HUES64 (cell line): ENCODE data around the gene PTBP2. TPM values are rescaled to one million over a fixed set of nuclear protein-coding genes. Genes with fewer than 3 reads are reported as not detected.

ENCODE experiments used
- H3K27ac ChIP-seq: 2 replicates; pipeline ENCODE4 v1.7.0; 2013; ENCODE audit warnings: low read depth, low read length, inconsistent platforms
- H3K27me3 ChIP-seq: 2 replicates; pipeline ENCODE4 v1.6.1; 2013; ENCODE audit warnings: mild to moderate bottlenecking, low read length; ENCODE audit not compliant: insufficient read depth
- H3K36me3 ChIP-seq: 2 replicates; pipeline ENCODE4 v1.6.1; 2013; ENCODE audit warnings: mild to moderate bottlenecking, low read length; ENCODE audit not compliant: insufficient read depth
- H3K4me1 ChIP-seq: 2 replicates; pipeline ENCODE4 v1.6.1; 2013; ENCODE audit warnings: mild to moderate bottlenecking, low read length, moderate library complexity; ENCODE audit not compliant: insufficient read depth
- H3K4me3 ChIP-seq: 2 replicates; pipeline ENCODE4 v1.5.1; 2013; ENCODE audit warnings: mild to moderate bottlenecking, low read length, moderate library complexity
- H3K9ac ChIP-seq: 2 replicates; pipeline ENCODE4 v1.6.1; 2013; ENCODE audit warnings: mild to moderate bottlenecking, low read depth, low read length
- H3K9me3 ChIP-seq: 2 replicates; pipeline ENCODE4 v1.6.1; 2013; ENCODE audit warnings: low read depth, low read length; ENCODE audit not compliant: insufficient read depth
- WGBS: fragments of 150-250, 120-280 bp; methylation state at CpG from one replicate; pipeline ENCODE4 v1.1.7; 2013; ENCODE audit warnings: missing lambda C conversion rate; 5-methylcytosine and 5-hydroxymethylcytosine counted together
- polyA plus RNA-seq, 2 experiments: library from polyadenylated mRNA; stranded (reverse); fragments of 50-300 nt; gene quantifications; one replicate each; pipeline ENCODE4 v1.2.3, GENCODE V29; 2013

Gene PTBP2, protein sequence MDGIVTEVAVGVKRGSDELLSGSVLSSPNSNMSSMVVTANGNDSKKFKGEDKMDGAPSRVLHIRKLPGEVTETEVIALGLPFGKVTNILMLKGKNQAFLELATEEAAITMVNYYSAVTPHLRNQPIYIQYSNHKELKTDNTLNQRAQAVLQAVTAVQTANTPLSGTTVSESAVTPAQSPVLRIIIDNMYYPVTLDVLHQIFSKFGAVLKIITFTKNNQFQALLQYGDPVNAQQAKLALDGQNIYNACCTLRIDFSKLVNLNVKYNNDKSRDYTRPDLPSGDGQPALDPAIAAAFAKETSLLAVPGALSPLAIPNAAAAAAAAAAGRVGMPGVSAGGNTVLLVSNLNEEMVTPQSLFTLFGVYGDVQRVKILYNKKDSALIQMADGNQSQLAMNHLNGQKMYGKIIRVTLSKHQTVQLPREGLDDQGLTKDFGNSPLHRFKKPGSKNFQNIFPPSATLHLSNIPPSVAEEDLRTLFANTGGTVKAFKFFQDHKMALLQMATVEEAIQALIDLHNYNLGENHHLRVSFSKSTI
- 46.7 TPM for polyA plus RNA-seq (2013, experiment 1 of 2)
- 50.4 TPM for polyA plus RNA-seq (2013, experiment 2 of 2)

DNA sequence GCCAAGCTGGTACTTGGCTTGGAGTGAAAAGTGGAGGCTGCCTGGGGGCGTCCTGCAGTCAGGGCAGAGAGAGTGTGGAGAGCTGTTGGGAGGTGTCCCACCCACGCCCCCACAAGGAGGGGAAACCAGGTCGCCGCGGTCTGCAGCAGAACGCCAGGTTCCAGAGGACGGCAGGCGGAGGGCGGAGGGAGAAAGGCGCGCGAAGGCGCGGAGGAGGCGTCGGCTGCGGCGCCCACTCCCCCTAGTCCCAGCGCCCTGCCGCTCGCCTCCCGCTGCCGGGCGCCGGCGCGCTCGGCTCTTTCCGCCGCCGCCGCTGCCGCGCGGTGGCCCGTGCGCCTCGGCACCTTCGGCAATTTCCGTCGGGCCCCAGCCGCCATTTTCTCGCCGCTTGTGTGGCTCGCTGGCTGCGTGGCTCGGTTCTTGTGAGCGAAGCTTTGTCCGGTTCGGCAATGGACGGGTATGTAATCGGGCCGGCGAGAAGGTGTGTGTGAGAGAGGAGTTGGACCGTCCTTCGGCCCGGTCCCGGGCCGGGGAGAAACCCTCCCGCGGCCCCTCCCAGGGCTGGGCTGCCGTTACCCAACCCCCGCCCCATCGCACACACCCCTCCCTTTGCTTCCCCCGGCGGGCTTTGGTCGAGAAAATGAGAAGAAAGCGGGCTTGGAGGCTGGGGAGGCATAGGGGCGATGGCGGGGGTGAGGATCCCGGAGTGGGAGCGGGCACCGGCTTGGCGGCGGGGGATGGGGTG, at the start of gene PTBP2:
Gene PTBP2 (plus strand): TSS at position 369 of the 745 bp plus-strand sequence. CDS start 81 bp downstream, at position 450.
- peak within 1 kb of the TSS; percentile 98 for H3K4me3 ChIP-seq
- H3K4me1 ChIP-seq: peaks cover 24% of the 10 kb centered on the region
- H3K9me3 ChIP-seq: peaks cover 4% of the 10 kb centered on the region; the same call in 1 of the 2 replicates
- peak within 1 kb of the TSS; percentile 98 for H3K27ac ChIP-seq
- H3K27me3 ChIP-seq: no peaks in the 10 kb centered on the region
- WGBS: under 1% methylated on average over 68 of the region's 75 CpGs
- peaks cover 27% of the 10 kb centered on the region for H3K36me3 ChIP-seq
- peak within 1 kb of the TSS; percentile 99 for H3K9ac ChIP-seq

DNA sequence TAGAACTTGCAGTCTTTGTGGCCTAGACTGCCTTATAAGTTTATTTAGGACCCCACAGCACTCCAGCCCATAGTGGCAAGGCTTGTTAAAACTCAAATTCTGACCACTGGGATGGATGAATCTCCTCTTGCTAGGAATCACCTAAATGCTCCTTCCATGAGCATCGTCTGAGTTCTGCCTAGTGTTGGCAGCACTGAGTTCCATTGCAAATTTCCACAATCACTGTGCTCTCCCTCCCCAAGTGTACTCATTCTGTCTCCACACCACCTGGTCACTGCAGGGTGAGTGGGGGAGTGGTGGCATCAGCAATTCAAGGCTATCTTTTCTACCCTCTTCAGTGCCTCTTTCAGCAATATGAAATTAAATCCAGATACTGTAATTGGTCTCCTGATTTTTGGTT, 46.7 kb upstream of the PTBP2 start:
- no peaks in the 10 kb centered on the region for H3K27me3 ChIP-seq
- no peaks in the 10 kb centered on the region for H3K36me3 ChIP-seq
- peaks cover 18% of the 10 kb centered on the region; the same call in 1 of the 2 replicates for H3K9me3 ChIP-seq
- no peak overlapping the region for H3K9ac ChIP-seq
- H3K27ac ChIP-seq: no peak overlapping the region
- WGBS: 55% methylated on average over 1 of the region's 1 CpG
- H3K4me1 ChIP-seq: no peaks in the 10 kb centered on the region
- no peak overlapping the region for H3K4me3 ChIP-seq

DNA sequence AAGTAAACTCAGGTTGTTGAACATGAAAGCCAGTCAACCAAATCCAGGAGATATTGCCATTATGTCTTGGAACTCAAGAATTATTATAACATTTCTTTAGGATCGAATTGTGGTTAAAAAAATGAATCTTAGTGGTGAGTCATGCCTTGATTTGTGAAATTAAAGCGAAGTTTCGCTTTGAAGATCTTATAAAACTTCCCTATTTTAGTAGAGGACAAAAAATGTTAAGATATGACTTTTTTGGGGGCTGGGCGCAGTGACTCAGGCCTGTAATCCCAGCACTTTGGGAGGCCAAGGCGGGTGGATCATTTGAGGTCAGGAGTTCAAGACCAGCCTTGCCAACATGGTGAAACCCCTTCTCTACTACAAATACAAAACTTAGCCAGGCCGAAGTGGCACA, 39.5 kb upstream of the PTBP2 start:
- H3K4me1 ChIP-seq: no peaks in the 10 kb centered on the region
- H3K4me3 ChIP-seq: no peak overlapping the region
- H3K27me3 ChIP-seq: no peaks in the 10 kb centered on the region
- H3K27ac ChIP-seq: no peak overlapping the region
- WGBS: 95% methylated on average over 5 of the region's 6 CpGs
- no peak overlapping the region for H3K9ac ChIP-seq
- H3K36me3 ChIP-seq: no peaks in the 10 kb centered on the region
- no peaks in the 10 kb centered on the region for H3K9me3 ChIP-seq

DNA sequence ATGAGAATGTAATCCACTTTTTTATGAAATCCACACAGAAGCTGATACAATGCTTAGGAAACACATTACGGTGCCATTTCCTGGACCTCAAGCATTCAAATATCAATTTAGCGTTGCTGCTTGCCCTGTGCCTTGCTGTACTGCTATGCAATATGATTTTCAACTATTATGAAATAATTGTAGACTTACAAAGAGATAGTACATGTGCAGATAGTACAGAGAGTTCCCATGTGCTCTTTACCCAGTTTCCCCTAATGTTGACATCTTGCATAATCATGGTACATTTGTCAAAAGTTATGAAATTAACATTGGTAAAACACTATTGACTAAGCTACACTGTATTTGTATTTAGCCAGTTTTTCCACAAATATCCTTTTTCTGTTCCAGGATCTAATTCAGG, 37.7 kb upstream of the PTBP2 start:
- Histone ChIP-seq H3K4me1 (peaks cover 3% of the 10 kb centered on the region; the same call in 1 of the 2 replicates), H3K36me3 (no peaks in the 10 kb centered on the region), H3K9ac (no peak overlapping the region), H3K27ac (no peak overlapping the region), H3K27me3 (no peaks in the 10 kb centered on the region), H3K9me3 (no peaks in the 10 kb centered on the region), H3K4me3 (no peak overlapping the region)
- WGBS: 94% methylated on average over 2 of the region's 2 CpGs

DNA sequence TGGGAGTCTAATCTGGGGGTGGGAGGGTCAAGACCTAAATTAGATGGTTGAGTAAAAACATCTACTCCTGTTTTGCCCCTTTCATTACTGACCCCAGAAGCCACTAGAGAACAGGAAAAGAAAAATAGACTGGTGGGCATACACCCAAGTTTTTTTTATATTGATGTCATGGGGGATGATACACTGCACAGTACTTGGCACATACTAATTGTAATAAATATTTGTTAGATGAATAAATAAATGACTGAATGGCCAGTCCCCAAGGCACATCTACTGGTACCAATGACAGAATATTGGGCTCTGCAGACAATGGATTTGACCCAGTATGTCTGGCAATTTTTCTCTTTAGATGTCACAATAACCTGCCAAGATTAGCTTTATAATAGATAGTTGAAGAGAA, 36.8 kb upstream of the PTBP2 start:
- H3K4me3 ChIP-seq: no peak overlapping the region
- peaks cover 3% of the 10 kb centered on the region; the same call in 1 of the 2 replicates for H3K4me1 ChIP-seq
- no peak overlapping the region for H3K27ac ChIP-seq
- H3K9ac ChIP-seq: no peak overlapping the region
- no peaks in the 10 kb centered on the region for H3K9me3 ChIP-seq
- H3K36me3 ChIP-seq: no peaks in the 10 kb centered on the region
- H3K27me3 ChIP-seq: no peaks in the 10 kb centered on the region

DNA sequence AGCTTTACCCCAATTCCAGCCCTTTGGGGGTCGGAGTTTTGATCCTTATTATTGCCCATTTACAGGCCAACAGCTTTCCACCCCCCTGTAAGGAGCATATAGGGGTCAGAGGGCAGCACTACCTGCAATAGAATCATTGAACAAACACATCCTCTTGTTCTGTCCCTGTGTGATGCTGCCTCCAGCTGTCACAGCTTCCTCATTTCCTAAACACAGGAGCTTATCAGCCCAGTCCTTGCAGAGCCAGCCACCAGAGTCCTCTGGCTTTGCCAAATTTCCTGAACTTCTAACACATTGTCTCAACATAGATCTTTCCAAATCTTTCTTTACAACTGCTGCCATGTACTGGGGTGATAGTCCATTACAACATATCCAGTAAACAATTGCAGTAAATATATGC, 32.8 kb upstream of the PTBP2 start:
- WGBS: 77% methylated on average over 1 of the region's 1 CpG
- Histone ChIP-seq H3K4me3 (no peak overlapping the region), H3K27me3 (no peaks in the 10 kb centered on the region), H3K4me1 (peaks cover 3% of the 10 kb centered on the region; the same call in 1 of the 2 replicates), H3K36me3 (no peaks in the 10 kb centered on the region), H3K9ac (no peak overlapping the region), H3K27ac (no peak overlapping the region), H3K9me3 (no peaks in the 10 kb centered on the region)

DNA sequence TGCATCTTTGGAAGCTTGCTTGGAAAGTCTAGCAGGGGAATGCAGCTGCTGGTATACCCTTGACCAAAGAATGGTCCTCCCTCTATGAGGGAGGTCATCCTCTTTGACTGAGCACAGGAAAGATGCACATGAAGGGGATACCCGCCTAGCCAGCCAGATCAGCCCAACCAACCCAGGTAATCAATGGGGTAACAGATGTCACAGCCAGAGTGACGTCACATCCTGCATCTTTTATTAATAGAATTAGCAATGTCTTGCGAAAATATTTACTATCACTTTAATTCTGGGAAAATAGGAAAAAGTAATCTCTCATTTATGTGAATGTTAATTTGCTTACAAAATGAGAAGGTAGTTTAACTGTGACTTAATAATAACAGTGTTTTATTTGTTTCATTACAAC, 25.6 kb upstream of the PTBP2 start:
- Histone ChIP-seq H3K9ac (no peak overlapping the region), H3K27me3 (no peaks in the 10 kb centered on the region), H3K4me3 (no peak overlapping the region), H3K9me3 (no peaks in the 10 kb centered on the region), H3K36me3 (no peaks in the 10 kb centered on the region), H3K4me1 (no peaks in the 10 kb centered on the region), H3K27ac (no peak overlapping the region)
- 92% methylated on average over 1 of the region's 3 CpGs for WGBS

DNA sequence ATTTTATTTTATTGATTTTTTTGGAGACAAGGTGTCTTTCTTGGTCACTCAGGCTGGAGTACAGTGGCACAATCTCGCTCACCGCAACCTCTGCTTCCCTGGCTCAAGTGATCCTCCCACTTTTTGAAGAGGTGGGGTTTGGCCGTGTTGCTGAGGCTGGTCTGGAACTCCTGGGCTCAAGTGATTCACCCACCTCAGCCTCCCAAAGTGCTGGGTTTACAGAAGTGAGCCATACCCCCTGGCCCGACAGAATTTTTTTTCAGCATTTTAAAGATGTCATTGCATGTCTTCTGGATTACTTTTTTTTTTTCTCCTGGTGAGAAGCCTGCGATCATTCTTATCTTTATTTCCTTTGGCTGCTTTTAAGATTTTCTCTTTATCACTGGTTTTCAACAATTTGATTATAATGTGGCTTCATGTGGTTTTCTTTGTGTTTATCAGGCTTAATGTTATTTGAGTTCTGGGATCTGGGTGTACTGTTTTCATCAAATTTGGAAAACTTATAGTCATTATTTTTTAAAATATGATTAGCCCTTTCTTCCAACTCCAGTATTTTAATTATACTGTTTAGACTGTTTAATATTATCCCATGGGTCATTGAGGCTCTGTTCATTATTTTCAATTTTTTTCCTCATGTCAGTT, 23.1 kb upstream of the PTBP2 start:
- Histone ChIP-seq H3K4me3 (no peak overlapping the region), H3K27ac (no peak overlapping the region), H3K27me3 (no peaks in the 10 kb centered on the region), H3K9ac (no peak overlapping the region), H3K36me3 (no peaks in the 10 kb centered on the region), H3K9me3 (no peaks in the 10 kb centered on the region), H3K4me1 (no peaks in the 10 kb centered on the region)
- 76% methylated on average over 5 of the region's 5 CpGs for WGBS

DNA sequence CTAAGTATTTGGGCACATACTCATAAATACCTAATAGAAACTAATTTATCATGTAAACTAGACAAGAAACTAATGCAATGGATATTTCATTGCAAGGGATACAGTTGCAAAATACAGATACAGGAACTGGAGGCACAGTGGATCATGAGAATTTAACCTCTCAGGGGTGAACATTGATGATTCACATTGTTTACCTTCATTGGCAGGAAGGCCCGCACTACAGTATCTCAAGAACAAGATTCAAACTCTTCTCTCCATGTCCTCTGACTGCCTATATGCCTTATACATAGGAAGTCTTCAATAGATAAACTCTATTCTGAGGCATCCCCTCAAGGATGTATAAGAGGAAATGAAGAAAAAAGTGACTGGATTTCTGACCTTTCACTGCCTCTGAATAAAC, 18.4 kb upstream of the PTBP2 start:
- H3K4me1 ChIP-seq: no peaks in the 10 kb centered on the region
- no peaks in the 10 kb centered on the region for H3K27me3 ChIP-seq
- H3K27ac ChIP-seq: no peak overlapping the region
- no peak overlapping the region for H3K9ac ChIP-seq
- H3K36me3 ChIP-seq: no peaks in the 10 kb centered on the region
- H3K4me3 ChIP-seq: no peak overlapping the region
- 100% methylated on average over 1 of the region's 1 CpG for WGBS
- no peaks in the 10 kb centered on the region for H3K9me3 ChIP-seq

DNA sequence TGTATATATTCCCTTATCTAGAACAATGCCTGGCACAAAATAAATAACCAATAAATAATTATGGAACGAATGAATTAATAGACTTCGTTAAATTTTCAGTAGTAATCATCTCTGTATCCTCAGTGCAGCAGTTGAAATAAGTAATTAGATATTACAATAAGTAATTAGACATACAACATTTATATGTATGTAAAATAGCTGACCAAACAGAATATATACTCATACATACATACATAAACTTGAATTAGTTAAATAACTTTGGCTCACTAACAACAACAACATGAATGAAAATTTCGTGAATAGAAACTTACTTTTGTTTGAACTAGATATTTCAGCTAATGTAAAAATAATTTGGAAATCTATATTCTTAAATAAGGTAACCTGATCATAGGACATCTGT, 14.6 kb upstream of the PTBP2 start:
- Histone ChIP-seq H3K27ac (no peak overlapping the region), H3K9me3 (no peaks in the 10 kb centered on the region), H3K27me3 (no peaks in the 10 kb centered on the region), H3K4me1 (no peaks in the 10 kb centered on the region), H3K36me3 (no peaks in the 10 kb centered on the region), H3K9ac (no peak overlapping the region), H3K4me3 (no peak overlapping the region)
- no CpG with 5 or more reads among the region's 3 CpGs for WGBS

DNA sequence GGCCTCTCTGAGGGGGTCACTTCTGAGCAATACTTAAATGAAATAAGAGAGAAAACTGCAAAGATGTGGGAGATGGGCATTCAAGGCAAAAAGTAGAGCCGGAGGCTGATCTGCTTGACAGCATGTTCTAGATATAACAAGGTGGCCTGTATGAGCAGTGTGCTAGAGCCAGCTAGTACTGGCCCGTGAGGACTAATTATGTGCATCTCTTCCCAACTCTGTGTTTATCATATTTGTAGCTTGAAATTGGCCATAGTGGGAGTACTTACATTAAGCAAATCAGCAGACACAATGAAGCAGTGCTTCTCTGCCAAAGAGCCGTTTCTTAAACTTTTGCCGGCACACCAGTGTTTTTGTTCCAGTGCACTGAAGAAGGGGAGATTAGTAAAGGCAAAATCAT, 13.1 kb upstream of the PTBP2 start:
- no peaks in the 10 kb centered on the region for H3K27me3 ChIP-seq
- no peak overlapping the region for H3K4me3 ChIP-seq
- H3K4me1 ChIP-seq: no peaks in the 10 kb centered on the region
- 95% methylated on average over 4 of the region's 4 CpGs for WGBS
- H3K36me3 ChIP-seq: no peaks in the 10 kb centered on the region
- H3K9me3 ChIP-seq: no peaks in the 10 kb centered on the region
- no peak overlapping the region for H3K27ac ChIP-seq
- no peak overlapping the region for H3K9ac ChIP-seq
